ENCODE data around the gene MCAM.
A peak's percentile ranks its signal among the peaks of the same experiment; 100 is the strongest.

The MCAM gene

DNA sequence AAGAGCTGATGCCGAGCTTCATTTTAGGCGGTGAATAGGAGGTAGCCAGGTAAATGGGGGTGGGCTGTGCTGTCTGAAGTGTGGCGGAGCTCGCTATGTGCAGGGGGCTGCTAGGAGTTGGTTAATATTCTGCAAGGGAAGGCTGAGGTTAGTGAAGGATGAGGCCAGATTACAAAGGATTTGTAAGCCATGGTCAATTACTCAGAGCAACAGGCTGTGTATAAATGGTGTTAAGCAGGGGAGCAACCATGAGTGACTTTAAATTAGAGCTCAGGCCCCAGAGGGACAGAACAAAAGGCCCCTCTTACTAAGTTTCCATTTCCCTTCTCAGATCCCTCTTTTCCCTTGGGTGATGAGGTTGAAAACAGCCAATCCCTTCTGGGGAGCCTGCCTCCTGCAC, 7.3 kb upstream of the MCAM start:
- no peak for DNase-seq

GRCh38 chr11:119323532-119324033, 6.7 kb upstream of the MCAM start:
- peak; percentile 95 for DNase-seq

DNA sequence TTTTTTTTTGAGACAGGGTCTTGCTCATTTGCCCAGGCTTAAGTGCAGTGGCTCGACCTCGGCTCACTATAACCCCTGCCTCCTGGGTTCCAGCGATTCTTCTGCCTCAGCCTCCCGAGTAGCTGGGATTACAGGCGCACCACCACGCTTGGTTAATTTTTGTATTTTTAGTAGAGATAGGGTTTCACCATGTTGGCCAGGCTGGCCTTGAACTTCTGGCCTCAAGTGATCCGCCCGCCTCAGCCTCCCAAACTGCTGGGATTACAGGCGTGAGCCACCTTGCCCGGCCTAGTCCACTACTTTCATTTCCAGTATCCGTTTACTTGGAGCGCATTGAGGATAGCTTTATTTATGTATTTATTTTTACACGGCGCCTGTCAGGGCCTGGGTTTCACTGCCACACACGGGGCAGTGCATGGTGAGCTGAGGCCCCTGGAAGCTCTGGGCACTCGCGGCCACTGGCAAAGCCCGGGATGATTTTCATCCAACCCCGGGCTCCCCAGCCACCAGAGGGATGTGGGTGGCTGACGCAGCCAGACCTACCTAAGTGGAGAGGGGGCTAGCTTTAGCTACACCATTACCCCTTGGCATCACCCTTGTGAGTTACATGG, 6.1 kb upstream of the MCAM start:
- no peak for DNase-seq

DNA sequence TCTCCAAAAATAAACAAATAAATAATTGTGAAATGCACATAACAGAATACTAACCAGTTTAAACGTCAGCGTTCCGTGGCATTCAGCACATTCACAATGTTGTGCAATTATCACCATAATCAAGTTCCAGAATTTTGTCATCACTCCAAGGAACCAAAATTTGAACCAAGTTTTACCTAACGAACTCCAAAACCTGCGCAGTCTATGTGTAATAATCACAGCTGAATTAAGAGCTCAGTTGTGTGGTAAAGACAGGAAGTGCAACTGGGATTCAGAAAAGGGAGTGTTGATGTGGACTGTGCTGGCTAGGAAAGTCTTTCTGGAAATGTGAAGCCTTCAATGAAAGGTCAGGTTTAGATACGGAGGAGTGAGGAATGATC, 5.4 kb upstream of the MCAM start:
- DNase-seq, result no peak

- DNase-seq, result peak; percentile 71
Observed at GRCh38 chr11:119320776-119321524, 4.0 kb upstream of the MCAM start.

DNA sequence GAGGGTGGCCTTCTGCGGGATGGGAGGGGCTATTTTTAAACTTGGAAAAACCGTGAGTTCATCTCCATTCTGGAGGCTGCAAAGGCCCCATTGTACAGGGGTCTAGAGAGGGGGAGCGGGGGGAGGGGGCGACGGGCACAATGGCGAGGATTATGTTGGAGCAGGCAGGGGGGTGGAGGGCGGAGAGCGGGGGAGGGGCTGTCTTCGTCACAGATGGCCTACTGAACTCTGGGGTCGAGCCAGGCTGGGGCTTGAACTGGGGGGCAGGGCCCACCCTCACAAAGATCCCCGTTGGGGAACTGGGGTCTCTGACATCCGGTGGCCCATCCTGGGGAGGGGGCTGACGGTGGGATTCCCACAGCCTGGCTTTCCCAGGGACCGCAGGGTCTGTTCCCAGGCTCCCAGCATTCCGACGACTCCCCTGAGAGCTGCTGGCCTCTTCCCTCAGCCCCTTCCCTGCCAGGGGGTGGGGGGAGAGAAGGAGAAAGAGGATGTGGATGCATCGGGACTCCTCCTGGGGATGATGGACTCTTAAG, 3.4 kb upstream of the MCAM start:
- DNase-seq, result no peak

GRCh38 chr11:119319700-119320239, 2.8 kb upstream of the MCAM start:
- no peak for DNase-seq

- DNase-seq, result no peak
Observed at GRCh38 chr11:119319136-119319699, 2.3 kb upstream of the MCAM start.

DNA sequence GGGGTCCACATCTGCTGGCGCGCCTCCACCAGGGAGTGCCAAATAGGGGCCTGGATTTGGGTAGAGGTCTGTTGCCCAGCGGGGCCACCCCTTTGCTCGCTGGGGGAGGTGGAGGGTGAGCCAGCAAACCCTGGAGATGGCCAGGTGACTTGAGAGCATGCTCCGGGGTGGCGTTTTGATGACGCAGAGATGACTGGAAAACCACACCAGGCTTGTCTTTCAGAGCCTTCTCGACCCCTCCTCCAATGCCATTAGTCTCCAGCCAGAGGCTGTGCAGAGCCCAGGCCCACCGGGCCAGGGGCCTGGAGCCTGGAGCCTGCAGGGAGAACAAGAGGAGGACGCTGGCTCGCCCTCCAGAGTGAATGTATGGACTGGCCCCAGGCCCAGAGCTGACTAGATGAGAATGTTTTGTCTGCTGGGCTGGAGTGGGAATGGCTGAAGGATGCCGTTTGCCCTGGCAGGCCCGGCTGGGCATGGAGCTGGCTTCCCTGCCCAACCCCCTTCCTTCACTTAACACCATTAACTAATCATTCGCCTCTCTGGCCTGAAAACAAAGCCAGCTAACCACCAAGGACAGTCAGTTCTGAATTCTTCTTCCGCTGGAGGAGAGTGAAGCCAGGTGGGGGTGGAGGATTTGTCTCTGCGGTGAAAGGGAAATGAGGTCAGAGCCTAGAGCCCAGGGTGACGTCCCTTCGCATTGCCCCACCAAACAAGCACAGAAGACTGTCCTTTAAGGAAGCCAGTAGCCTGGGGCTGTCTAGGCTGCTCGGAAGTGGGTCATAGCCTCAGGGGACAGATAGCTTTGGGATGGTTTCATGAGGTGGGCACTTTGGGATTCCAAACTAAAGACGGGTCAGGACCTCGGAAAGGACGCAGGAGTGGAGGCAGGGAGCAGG, 1.6 kb upstream of the MCAM start:
- DNase-seq, result peak; percentile 37

- no peak for DNase-seq
Observed at GRCh38 chr11:119317592-119318239, 786 bp upstream of the MCAM start.

- DNase-seq, result peak; percentile 39
Observed at GRCh38 chr11:119316016-119316728, 758 bp downstream of the MCAM start.

DNA sequence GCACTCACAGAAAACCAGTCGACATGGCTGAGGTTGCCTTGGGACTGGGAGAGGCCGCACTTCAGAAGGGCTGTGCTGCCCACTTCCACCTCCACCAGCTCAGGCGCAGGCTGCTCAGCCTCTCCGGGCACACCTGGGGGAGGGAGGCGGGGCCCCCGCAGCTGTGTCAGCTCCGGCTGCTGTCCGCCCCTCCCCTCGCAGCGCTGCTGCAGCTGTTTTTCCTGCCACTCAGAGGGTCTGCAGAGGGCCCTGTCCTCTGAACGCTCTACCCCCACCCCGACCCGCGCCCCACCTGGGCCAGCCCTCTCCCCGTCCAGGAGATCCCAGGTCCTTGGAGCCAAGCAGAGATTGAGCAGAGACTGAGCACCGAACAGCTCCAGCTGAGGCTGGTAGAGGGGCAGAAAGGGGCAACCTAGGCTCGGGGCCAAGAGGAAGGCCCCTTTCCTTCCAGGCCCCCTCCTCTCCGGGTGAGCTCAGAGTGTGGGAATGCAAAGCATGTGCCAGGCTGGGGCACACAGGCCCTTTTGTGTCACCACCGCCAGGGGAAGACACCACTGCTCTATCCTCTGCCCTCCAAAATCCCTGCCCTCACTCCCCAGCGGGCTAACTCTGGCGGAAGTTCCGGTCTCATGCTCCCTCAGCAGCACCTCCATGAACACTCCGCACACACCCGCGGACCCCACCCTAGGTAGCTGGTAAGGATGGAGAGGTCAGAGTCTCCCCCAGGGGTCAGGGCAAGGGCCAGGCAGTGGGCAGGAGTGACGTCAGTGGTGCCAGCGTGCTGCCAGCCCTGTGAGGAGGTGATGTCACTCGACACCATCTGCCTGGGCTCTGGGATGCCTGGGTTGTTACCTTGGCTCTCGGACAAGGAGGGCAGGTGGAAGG, 1.6 kb downstream of the MCAM start:
- peak; percentile 63 for DNase-seq

- no peak for DNase-seq
Observed at GRCh38 chr11:119314726-119315125, 2.2 kb downstream of the MCAM start.

GRCh38 chr11:119310682-119311052, 6.3 kb downstream of the MCAM start:
- no peak for DNase-seq

DNA sequence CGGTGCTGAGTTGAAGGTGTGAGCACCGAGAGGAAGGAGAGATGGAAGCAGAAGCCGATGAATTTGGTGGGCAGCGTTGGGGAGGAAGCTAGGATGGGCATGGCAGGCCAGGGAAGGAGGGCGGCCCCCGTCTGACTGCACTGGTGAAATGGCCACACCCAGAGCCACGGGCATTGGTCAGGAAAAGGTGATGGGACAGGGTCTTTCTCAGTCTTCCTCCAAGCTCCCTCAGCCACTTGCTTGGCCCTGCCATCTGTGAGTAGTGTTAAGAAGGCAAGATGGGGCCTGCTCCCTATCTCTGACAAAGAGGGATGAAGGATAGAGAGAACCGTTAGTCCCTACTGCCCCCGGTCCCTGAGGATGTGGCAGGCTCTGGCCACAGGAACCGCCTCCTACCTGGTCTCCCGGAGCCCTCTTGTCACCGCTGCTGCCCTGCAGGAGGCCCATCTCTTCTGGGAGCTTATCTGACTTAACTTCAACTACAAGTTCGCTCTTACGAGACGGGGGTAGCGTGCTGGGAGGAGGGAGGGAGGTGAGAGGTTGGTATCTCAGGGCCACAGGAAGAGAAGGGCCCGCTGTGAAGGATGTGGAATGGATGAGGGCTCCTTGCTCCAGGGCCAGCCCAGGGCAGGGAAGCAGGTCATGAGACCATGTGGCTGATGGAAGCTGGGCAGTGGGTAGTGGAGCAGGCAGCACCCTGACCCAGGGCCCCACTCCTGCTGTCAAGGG, 6.8 kb downstream of the MCAM start:
- DNase-seq, result no peak

DNA sequence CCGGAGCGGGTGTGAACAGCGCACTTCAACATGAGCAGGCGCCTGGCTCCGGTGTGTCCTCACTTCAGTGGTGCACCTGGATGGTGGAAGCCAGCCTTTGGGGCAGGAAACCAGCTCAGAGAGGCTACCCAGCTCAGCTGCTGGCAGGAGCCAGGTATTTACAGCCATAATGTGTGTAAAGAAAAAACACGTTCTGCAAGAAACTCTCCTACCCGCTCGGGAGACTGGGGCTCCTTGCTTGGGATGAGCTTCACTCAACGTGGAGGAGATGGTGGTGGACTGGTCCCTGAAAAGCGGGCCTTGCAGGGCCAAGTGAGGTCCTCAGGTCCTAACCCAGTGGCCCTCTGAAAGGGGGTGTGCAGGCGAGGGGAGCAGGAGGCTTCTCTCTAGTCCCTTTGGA, 7.5 kb downstream of the MCAM start:
- no peak for DNase-seq

GRCh38 chr11:119307974-119308373, 9.0 kb downstream of the MCAM start:
- DNase-seq, result no peak

DNA sequence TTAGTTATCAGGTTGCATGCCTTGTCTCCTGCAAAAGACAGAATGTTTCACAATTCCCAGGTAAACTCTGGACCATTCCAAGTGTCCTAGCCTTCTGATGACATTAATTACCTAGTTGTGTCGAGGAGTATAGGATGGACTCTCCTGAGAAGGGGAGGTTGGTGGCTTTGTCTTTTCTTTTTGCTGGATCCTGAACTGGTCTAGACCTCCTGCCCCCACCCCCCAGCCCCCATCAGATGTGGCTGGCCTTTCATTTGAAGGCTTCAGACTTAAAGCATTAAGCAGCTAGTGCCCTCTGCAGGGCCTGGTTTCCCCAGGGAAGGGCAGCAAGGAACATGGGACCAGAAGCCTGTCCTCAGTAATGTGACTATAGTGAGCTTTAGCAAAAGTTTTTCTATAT, 9.7 kb downstream of the MCAM start:
- DNase-seq, result no peak

GRCh38 chr11:119306373-119306890, 10.5 kb downstream of the MCAM start:
- peak; percentile 46 for DNase-seq

Data from stimulated activated CD8-positive, alpha-beta memory T cell treated with anti-CD3 and anti-CD28 coated beads, Interleukin-4, amount 100 ng/mL, for 48 hours (primary cell).